Activated T-cell treated with anti-CD3 and anti-CD28 coated beads, Interleukin-2, amount 50 U/mL, for 24 hours (primary cell): ENCODE results near the gene CTNNA3.

ENCODE experiments used
- DNase-seq: peaks from one replicate; pipeline ENCODE4 v3.0.0-alpha.2; 2020
- H3K27ac Mint-ChIP-seq: 2 replicates; pipeline ENCODE4 v1.8.0; 2020; ENCODE audit warnings: mild to moderate bottlenecking, mixed read lengths
- H3K27me3 Mint-ChIP-seq: 2 replicates; pipeline ENCODE4 v1.8.0; 2020; ENCODE audit warnings: mixed read lengths
- H3K36me3 Mint-ChIP-seq: 2 replicates; pipeline ENCODE4 v1.8.0; 2020; ENCODE audit warnings: low read depth, mixed read lengths
- H3K4me1 Mint-ChIP-seq: 2 replicates; pipeline ENCODE4 v1.8.0; 2020; ENCODE audit warnings: low read depth, mixed read lengths
- H3K4me3 Mint-ChIP-seq: 2 replicates; pipeline ENCODE4 v1.8.0; 2020; ENCODE audit warnings: mild to moderate bottlenecking, moderate library complexity, mixed read lengths
- H3K9me3 Mint-ChIP-seq: 2 replicates; pipeline ENCODE4 v1.8.0; 2020; ENCODE audit warnings: mixed read lengths

The CTNNA3 gene

DNA sequence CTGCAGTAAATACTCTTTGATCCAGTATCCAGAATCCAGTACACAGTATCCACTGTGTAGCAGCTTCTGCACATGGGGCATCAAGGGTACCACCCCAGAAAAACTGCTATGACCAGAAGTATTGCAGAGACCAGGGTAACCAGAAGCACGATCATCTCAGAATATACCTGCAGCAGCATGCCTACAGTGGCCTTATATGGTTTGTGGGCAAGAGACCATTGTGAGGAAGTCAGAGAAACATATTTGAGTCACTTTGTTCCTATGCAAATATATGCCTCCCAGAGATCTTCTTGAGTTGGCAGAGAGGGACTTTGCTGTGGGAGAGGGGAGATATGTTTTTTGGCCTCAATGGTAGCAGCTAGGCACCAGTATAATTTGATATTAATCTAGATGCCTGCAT lies 976.5 kb downstream of the CTNNA3 start:
- H3K27ac Mint-ChIP-seq, result no peak overlapping the region
- H3K4me3 Mint-ChIP-seq, result no peak overlapping the region
- no peaks in the 10 kb centered on the region for H3K36me3 Mint-ChIP-seq

GRCh38 chr10:66717231-66717981 lies 978.6 kb downstream of the CTNNA3 start:
- Mint-ChIP-seq H3K9me3 (peaks cover 2% of the 10 kb centered on the region), H3K27ac (no peak overlapping the region), H3K36me3 (no peaks in the 10 kb centered on the region), H3K4me1 (no peaks in the 10 kb centered on the region), H3K27me3 (no peaks in the 10 kb centered on the region), H3K4me3 (no peak overlapping the region)
- DNase-seq, result no peak

More for the DNA sequence above, 976.5 kb downstream of the CTNNA3 start:
- Mint-ChIP-seq H3K4me1 (no peaks in the 10 kb centered on the region), H3K9me3 (no peaks in the 10 kb centered on the region), H3K27me3 (no peaks in the 10 kb centered on the region)
- DNase-seq, result no peak

- Mint-ChIP-seq H3K4me3 (no peak overlapping the region), H3K36me3 (no peaks in the 10 kb centered on the region), H3K27ac (no peak overlapping the region), H3K4me1 (no peaks in the 10 kb centered on the region), H3K9me3 (peaks cover 2% of the 10 kb centered on the region), H3K27me3 (no peaks in the 10 kb centered on the region)
- DNase-seq, result no peak
Measured at GRCh38 chr10:66714741-66715140, 981.3 kb downstream of the CTNNA3 start.

- peaks cover 2% of the 10 kb centered on the region for H3K9me3 Mint-ChIP-seq
- H3K27me3 Mint-ChIP-seq, result no peaks in the 10 kb centered on the region
- DNase-seq, result no peak
- no peaks in the 10 kb centered on the region for H3K4me1 Mint-ChIP-seq
- H3K4me3 Mint-ChIP-seq, result no peak overlapping the region
- H3K27ac Mint-ChIP-seq, result no peak overlapping the region
- no peaks in the 10 kb centered on the region for H3K36me3 Mint-ChIP-seq
Measured at GRCh38 chr10:66713387-66713786, 982.6 kb downstream of the CTNNA3 start.

DNA sequence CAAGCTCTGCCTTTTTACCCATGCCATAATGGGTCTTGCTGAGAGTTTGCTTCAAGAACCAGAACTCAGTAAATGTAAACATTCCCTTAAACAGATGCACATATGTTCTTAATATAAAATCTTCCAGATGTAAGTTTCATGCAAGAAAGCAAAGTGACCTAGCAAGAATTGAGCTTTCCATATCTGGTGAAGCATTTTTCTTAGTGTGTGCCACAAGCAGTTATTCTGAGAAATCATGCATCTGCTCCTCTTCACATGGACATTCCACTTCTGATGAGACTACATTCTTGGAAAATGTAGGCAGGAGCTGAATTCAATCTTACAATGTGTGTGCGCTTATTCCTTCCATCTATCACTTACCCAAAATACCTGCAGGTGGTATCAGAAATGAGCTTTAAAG lies 997.9 kb downstream of the CTNNA3 start:
- Mint-ChIP-seq H3K36me3 (no peaks in the 10 kb centered on the region), H3K4me3 (no peak overlapping the region), H3K27me3 (no peaks in the 10 kb centered on the region), H3K9me3 (no peaks in the 10 kb centered on the region), H3K27ac (no peak overlapping the region), H3K4me1 (no peaks in the 10 kb centered on the region)
- DNase-seq, result no peak

GRCh38 chr10:66695046-66695445 lies 1000.9 kb downstream of the CTNNA3 start:
- no peaks in the 10 kb centered on the region for H3K36me3 Mint-ChIP-seq
- no peak overlapping the region for H3K27ac Mint-ChIP-seq
- H3K4me3 Mint-ChIP-seq, result no peak overlapping the region
- no peaks in the 10 kb centered on the region for H3K4me1 Mint-ChIP-seq
- no peak for DNase-seq
- H3K9me3 Mint-ChIP-seq, result no peaks in the 10 kb centered on the region
- H3K27me3 Mint-ChIP-seq, result no peaks in the 10 kb centered on the region

GRCh38 chr10:66684581-66684980 lies 1011.4 kb downstream of the CTNNA3 start:
- Mint-ChIP-seq H3K36me3 (no peaks in the 10 kb centered on the region), H3K27ac (no peak overlapping the region), H3K27me3 (no peaks in the 10 kb centered on the region), H3K9me3 (peaks cover 6% of the 10 kb centered on the region), H3K4me3 (no peak overlapping the region), H3K4me1 (no peaks in the 10 kb centered on the region)
- DNase-seq, result no peak

DNA sequence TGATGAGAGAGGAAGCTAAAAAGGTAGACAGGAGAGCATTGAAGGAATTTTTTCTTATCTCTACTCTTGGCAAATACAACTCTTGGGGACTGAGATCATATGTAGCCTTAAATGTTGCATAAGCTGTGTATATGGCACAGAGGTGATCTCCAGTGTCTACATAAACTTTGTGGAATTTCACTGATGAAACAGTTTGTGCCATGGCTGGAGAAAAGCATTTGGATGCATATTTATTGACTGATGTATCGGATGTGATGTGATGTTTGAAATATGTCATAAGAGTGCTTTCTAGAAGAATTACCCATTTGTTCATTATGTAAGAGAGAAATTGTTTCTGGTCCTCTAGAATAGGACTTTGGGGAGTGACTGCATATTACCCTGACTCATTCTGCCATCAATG lies 1015.1 kb downstream of the CTNNA3 start:
- Mint-ChIP-seq H3K27ac (no peak overlapping the region), H3K9me3 (peaks cover 7% of the 10 kb centered on the region), H3K36me3 (no peaks in the 10 kb centered on the region), H3K4me1 (no peaks in the 10 kb centered on the region), H3K27me3 (no peaks in the 10 kb centered on the region), H3K4me3 (no peak overlapping the region)
- no peak for DNase-seq

DNA sequence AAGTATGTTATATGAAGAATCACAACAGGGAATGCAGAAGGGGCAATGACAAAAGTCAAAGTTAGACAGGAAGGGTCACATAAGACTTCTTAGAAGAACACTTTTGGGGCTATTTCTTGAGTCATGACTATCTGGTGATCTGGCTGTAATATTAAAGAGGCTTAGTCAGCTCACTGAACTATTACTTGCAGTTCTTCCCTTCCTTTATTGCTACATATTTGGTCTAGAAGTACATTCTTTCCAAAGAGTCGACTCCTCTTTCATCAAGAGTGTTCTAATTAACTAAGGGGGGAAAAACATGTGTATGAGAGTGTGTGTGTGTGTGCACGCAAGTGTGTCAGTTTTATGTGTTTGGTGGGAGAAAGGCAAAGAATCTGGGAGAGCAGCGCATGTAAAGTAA lies 1017.5 kb downstream of the CTNNA3 start:
- Mint-ChIP-seq H3K27ac (no peak overlapping the region), H3K9me3 (peaks cover 7% of the 10 kb centered on the region), H3K4me3 (no peak overlapping the region), H3K36me3 (no peaks in the 10 kb centered on the region), H3K27me3 (no peaks in the 10 kb centered on the region), H3K4me1 (no peaks in the 10 kb centered on the region)
- DNase-seq, result no peak

DNA sequence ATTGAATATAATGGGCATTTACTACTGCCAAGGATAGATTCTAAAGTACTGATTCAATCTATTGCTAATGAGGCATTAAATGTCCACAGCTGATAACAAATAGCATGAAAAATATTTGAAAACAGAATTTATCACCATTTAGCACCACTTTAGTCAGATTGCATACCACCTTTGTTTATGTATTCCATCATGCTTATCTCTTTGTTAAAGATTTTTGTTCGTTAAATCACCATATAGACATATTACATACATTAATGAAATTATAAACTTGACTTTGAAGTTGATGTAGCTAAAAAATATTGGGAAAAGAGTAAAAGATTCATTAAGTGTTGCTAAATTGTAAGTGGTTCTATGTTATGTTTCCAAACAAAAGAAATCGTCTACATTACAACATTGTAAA lies 1022.9 kb downstream of the CTNNA3 start:
- no peak overlapping the region for H3K4me3 Mint-ChIP-seq
- no peaks in the 10 kb centered on the region for H3K27me3 Mint-ChIP-seq
- no peaks in the 10 kb centered on the region for H3K36me3 Mint-ChIP-seq

GRCh38 chr10:66671562-66671961 lies 1024.4 kb downstream of the CTNNA3 start:
- Mint-ChIP-seq H3K36me3 (no peaks in the 10 kb centered on the region), H3K27ac (no peak overlapping the region), H3K4me1 (no peaks in the 10 kb centered on the region), H3K9me3 (no peaks in the 10 kb centered on the region), H3K27me3 (no peaks in the 10 kb centered on the region), H3K4me3 (no peak overlapping the region)
- DNase-seq, result no peak

More for the DNA sequence above, 1022.9 kb downstream of the CTNNA3 start:
- Mint-ChIP-seq H3K4me1 (no peaks in the 10 kb centered on the region), H3K27ac (no peak overlapping the region), H3K9me3 (peaks cover 7% of the 10 kb centered on the region)
- no peak for DNase-seq

DNA sequence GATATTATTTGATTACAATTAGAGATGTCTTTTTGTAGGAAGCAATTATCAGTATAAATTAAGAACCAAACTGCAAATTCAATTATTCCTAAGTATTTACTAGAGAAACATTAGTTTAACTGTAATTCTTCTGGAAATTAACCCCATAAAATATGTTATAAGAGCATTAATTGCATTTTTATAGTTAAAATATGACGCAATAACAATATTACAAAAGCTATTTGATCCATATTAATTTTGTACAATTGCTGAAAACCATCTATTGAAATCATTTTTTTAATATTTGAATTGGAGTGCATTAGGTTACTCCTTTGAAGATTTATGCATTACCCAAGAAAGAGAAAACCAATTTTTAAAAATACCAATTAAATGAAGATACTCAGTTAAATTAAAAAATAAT lies 1024.9 kb downstream of the CTNNA3 start:
- Mint-ChIP-seq H3K27ac (no peak overlapping the region), H3K36me3 (no peaks in the 10 kb centered on the region), H3K4me1 (no peaks in the 10 kb centered on the region), H3K27me3 (no peaks in the 10 kb centered on the region), H3K4me3 (no peak overlapping the region), H3K9me3 (no peaks in the 10 kb centered on the region)
- DNase-seq, result no peak

DNA sequence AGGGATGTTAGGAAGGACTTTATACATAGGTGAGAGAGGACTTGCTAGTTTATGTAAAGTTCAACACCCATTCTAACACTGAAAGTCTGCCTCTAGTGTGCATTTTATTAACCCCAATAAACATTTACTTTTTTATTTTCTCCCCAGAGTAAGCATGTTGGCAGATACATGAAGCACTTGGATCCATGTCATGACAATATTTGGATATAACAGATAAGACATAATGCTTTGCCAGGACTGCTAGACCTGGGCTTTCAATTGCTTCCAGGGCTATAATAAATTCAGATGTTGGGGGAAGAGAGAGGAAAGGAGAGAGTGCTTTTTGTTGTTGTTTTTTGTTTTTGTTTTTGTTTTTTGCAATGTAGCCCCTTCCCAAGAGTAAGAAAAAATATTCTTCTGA lies 1039.5 kb downstream of the CTNNA3 start:
- no peak for DNase-seq
- Mint-ChIP-seq H3K27me3 (no peaks in the 10 kb centered on the region), H3K4me1 (no peaks in the 10 kb centered on the region), H3K27ac (no peak overlapping the region), H3K4me3 (no peak overlapping the region), H3K36me3 (no peaks in the 10 kb centered on the region), H3K9me3 (peaks cover 2% of the 10 kb centered on the region)

DNA sequence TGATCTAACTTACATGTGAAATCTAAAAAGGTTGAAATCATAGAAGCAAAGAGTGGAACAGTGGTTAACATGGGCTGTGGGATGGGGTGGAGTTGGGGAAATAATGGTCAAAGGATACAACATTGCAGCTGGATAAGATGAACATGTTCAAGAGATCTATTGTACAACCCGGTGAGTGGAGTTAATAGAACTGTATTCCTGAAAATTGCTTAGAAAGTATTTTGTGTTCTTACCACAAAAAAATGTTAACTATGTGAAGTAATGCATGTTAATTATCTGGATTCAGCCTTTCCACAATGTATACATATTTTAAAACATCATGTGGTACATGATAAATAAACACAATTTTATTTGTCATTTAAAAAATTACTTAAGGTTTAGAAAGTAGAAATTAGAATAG lies 1041.1 kb downstream of the CTNNA3 start:
- no peak for DNase-seq
- H3K36me3 Mint-ChIP-seq, result no peaks in the 10 kb centered on the region
- no peak overlapping the region for H3K4me3 Mint-ChIP-seq
- H3K27ac Mint-ChIP-seq, result no peak overlapping the region
- H3K27me3 Mint-ChIP-seq, result no peaks in the 10 kb centered on the region
- H3K9me3 Mint-ChIP-seq, result peaks cover 2% of the 10 kb centered on the region
- H3K4me1 Mint-ChIP-seq, result no peaks in the 10 kb centered on the region

- H3K9me3 Mint-ChIP-seq, result peaks cover 6% of the 10 kb centered on the region
- no peaks in the 10 kb centered on the region for H3K36me3 Mint-ChIP-seq
- no peak overlapping the region for H3K4me3 Mint-ChIP-seq
- no peak overlapping the region for H3K27ac Mint-ChIP-seq
- H3K4me1 Mint-ChIP-seq, result no peaks in the 10 kb centered on the region
- DNase-seq, result no peak
- no peaks in the 10 kb centered on the region for H3K27me3 Mint-ChIP-seq
Measured at GRCh38 chr10:66651308-66652082, 1044.5 kb downstream of the CTNNA3 start.
